ENCODE data around the gene ETS1.

Gene ETS1

DNA sequence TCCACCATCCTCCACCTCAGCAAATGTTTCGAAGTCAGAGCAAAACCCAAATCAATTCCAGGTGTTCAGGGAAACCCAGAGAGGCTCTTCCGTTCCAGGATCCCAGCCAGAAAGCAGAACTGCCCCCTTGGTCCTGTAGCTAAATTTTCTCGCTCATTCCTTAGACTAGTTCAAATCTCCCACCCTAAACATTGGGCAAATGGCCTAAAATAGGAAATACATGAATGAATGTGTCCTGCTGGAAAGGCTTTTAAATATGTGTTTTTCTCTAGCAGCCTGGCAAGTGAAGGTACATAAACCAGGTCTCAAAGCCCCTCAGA, 89.6 kb downstream of the ETS1 start:
- DNase-seq, result no peak

DNA sequence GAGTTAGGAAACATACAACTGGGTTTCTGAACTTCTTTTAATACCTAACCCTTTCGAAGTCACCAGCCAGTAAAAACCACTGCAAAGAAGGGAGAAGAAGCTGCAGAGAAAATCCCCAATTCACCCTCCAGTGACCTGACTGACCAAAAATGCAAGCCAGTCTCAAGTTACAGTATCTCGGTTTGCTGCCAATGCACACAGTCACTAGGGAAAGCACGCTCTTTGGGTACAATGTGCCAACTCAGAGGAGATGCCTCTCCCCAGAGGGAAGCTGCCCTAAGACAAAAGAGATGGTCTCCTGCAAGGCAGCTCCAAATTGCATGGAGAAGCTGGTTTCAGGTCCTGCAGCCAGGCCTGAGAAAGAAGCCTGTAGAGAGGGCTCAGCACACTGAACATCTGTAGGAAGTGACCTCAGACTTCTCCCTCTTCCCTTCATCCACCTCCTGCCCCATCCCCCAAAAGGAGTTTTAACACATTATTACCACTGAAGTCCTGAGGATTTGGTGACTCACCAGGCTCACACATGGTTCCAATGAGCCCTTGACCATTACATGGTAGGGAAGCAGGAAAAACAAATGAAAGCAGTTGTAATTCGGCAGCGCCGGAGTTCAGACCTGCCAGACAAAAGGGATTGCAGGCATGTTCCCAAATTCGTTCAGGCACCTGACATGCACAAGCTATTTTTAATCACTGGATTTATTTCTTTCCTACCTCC, 90.1 kb downstream of the ETS1 start:
- no peak for DNase-seq

- no peak for DNase-seq
These were observed 90.7 kb downstream of the ETS1 start for GRCh38 chr11:128496692-128497060.

GRCh38 chr11:128496249-128496648, 91.1 kb downstream of the ETS1 start:
- no peak for DNase-seq

DNA sequence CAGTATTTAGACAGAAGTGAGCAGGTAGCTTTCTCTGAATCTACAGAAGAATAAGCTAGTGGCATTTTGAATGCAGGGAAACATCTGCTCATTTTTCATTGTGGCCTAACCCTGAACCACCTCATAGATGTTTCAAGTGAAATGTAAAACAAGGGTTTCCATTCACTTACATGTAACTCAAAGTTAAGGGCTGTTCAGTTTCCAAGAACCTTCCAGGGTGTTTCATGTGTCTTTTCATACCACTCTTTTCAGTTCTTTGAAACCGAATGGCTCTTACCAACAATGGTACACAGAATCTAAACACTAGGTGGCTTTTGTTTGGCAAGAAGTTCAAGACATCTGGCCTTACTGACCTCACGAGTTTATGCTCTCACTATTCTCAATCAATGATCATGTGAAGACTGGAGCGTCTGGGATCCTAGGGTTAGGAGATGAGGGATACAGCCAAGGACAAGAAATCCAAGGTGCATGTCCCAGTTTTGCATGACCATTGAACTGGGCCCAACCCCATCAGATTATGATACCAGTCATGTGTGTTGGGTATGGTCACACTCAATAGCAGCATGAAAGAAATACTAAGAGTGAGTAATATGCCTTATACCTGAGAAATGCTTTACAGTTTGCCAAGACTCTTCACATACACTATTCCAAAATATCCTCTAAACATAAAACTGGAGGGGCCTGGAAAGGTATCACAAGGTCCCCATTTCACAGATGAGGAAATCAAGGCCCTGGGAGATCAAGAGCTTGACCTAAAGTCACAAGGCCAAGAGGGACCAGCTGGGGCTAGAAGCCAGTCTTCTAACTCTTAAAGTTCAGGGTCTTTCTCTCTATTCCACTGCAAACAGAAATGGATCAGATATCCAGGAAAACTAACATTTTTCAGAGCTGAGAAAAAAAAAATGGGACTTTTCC, 92.7 kb downstream of the ETS1 start:
- DNase-seq, result no peak

DNA sequence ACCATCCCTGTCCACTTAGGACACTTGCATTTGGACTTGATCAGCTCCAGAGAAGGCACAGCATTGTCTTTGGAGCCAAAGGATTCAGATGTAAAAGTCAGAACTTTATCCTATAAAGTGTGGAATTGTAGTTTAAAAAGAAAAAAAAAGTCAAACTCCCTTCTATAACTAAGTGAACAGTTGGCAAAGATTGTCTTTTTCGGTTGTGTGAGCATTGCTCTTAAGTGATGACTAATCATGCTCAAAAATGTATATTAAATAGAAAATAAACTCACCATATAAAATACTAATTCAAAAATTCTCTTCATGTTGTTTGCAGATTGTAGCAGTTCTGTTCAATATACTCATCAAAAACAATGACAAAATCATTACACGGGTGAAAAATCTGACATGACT, 93.8 kb downstream of the ETS1 start:
- no peak for DNase-seq

GRCh38 chr11:128492903-128493569, 94.3 kb downstream of the ETS1 start:
- no peak for DNase-seq

GRCh38 chr11:128492461-128492860, 94.9 kb downstream of the ETS1 start:
- DNase-seq, result no peak

GRCh38 chr11:128491195-128491936, 96.0 kb downstream of the ETS1 start:
- no peak for DNase-seq

GRCh38 chr11:128490092-128490491, 97.3 kb downstream of the ETS1 start:
- no peak for DNase-seq

GRCh38 chr11:128488471-128488870, 98.9 kb downstream of the ETS1 start:
- DNase-seq, result no peak

- no peak for DNase-seq
These were observed 99.4 kb downstream of the ETS1 start for GRCh38 chr11:128487978-128488377.

GRCh38 chr11:128484172-128484571, 103.2 kb downstream of the ETS1 start:
- DNase-seq, result no peak

GRCh38 chr11:128483211-128483788, 104.1 kb downstream of the ETS1 start:
- DNase-seq, result no peak

DNA sequence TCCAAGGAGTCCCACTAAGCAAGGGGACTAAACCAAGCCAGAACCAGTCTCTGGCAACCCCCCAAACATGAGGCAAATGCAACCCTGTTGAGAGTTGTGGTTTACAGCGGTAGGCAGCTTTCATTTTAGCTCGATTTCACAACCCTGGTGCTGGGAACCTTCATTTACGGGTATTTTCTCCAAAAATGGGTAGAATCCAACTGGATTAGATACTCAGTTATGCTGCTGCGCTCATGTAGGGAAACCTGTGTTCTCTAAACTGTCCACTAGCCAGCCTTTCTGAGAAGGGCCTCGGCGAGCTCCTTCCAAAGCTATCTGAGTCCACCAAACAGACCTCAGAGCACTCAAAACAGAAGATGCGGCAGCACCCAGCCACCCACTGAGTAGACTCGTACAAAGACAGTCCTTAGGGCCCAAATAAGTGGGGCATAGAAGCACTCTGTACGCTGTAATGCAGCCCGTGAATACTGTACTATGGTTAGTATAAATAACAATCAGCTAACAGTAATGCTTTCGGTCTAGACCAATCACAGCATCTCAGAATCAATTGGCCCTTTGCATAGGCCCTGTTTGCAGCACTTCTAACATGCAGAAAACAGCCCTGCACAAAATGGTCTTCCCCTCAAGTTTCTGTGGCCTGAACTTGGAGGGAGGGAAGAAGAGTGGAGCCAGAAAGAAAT, 104.7 kb downstream of the ETS1 start:
- no peak for DNase-seq

DNA sequence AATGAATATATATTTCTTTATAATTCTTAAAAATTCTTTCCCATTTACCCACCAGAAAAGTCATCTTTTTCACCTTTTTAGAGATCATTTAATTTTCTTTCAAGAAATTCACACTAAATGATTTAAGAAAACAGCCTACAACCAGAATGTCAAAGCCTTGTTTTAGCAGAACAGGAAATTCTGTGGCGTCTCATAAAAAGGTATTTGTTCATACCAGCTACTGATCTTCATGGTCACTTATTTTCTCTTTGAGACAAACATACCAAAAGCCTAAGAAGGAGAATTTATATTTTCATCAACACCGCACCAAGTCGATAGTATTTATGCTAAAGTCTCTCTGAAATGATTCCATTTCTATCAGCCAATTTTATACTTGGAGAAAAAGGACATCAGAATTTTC, 105.3 kb downstream of the ETS1 start:
- DNase-seq, result no peak

DNA sequence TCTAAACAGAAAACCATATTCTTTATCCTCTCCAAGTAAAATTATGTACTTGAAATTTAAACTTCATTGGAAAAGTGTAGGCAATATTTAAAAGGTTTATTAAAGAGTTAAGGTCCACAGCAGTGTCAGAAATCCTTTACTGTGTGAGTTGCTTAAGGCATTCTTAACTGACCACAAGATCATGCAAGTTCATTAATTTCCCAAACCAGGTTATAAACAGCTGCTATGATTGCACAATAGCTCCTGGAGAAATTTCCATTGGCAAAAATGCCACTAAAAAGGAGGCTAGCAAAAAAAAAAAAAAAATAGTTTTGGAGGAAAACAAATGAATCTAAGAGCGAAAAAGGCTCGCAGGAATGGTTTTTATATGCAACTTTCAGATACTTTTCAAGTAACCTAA, 106.2 kb downstream of the ETS1 start:
- DNase-seq, result no peak

GRCh38 chr11:128480665-128481064, 106.7 kb downstream of the ETS1 start:
- DNase-seq, result no peak

DNA sequence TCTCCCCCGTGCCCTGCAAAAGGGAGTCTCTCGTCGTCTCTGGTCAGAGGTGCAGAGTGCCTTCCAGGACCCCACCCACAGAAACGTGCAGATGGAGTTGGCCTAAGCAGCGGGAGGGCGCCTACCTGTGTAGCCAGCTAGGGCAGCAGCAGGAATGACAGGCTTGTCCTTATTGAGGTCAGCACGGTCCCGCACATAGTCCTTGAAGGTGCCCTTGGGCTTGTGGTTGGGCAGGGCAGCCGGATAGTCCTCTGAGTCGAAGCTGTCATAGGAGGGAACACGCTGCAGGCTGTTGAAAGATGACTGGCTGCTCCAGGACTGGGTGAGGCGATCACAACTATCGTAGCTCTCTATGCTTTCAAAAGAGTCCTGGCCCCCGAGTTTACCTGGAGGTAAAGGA, 107.3 kb downstream of the ETS1 start:
- no peak for DNase-seq

DNA sequence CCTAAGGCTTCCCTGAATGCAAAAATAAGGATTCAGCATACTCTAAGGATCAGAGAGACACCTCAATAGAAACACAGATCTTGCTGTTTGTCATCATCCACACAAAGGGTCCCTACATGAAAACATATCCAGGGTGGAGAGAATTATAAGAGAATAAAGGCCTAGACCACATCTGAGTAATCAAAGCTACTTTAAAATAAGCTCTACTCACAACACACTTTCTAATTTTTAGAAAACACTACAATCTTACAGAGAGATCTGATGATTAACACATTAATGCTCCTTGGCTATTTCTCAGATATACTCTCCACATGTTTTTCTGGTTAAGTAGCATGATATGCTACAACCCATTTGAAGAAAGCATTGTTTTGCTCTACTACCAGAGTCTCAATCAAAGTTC, 108.2 kb downstream of the ETS1 start:
- DNase-seq, result no peak

GRCh38 chr11:128478305-128478704, 109.1 kb downstream of the ETS1 start:
- no peak for DNase-seq

DNA sequence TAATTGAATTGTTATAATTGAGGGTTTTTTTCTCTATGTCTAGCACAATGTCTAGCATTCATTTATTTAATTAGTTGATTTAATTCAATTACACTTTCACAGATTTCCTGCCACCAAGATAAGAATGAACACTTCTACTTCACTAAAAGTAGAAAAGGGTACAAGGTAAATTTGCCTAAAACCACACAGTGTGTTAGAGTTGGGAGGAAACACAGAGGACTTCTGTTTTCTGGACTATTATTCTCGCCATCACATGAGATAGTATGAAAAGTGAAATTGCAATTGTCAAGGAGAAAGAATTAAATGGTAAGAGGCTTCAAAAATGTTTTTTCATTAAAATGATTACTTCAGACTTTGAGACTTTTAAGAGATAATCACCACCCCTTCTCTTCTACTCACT, 109.5 kb downstream of the ETS1 start:
- no peak for DNase-seq

All from NCI-H2171 (cell line).